ENCODE measurements around the gene ACTL7A.

The ACTL7A gene

GRCh38 chr9:108851138-108851537 is 10.9 kb upstream of the ACTL7A start:
- DNase-seq: no peak

- no peak for DNase-seq
Observed at GRCh38 chr9:108852079-108852478, 10.0 kb upstream of the ACTL7A start.

GRCh38 chr9:108854094-108854493 is 8.0 kb upstream of the ACTL7A start:
- DNase-seq: peak; percentile 22

- DNase-seq: no peak
Observed at GRCh38 chr9:108854641-108855528, 7.2 kb upstream of the ACTL7A start.

- DNase-seq: no peak
Observed at GRCh38 chr9:108855529-108855886, 6.6 kb upstream of the ACTL7A start.

GRCh38 chr9:108855888-108856287 is 6.2 kb upstream of the ACTL7A start, which contains the start of gene ACTL7B:
Gene ACTL7B, minus strand, starts transcription at chr9:108855986. Its CDS starts 56 bp downstream, at chr9:108855930.
- no peak for DNase-seq

- no peak for DNase-seq
Observed at GRCh38 chr9:108857572-108857971, 4.5 kb upstream of the ACTL7A start.

- DNase-seq: peak; percentile 29
Observed at GRCh38 chr9:108859459-108860114, 2.5 kb upstream of the ACTL7A start.

GRCh38 chr9:108860354-108860753 is 1.7 kb upstream of the ACTL7A start:
- no peak for DNase-seq

- no peak for DNase-seq
Observed at GRCh38 chr9:108860764-108861163, 1.3 kb upstream of the ACTL7A start.

GRCh38 chr9:108861464-108861863 is 602 bp upstream of the ACTL7A start:
- DNase-seq: no peak

- DNase-seq: no peak
Observed at GRCh38 chr9:108863891-108864290, 1.8 kb downstream of the ACTL7A start.

GRCh38 chr9:108864446-108864845 is 2.4 kb downstream of the ACTL7A start:
- DNase-seq: no peak

- DNase-seq: no peak
Observed at GRCh38 chr9:108865037-108865436, 3.0 kb downstream of the ACTL7A start.

GRCh38 chr9:108866001-108866420 is 3.9 kb downstream of the ACTL7A start:
- DNase-seq: no peak

- DNase-seq: no peak
Observed at GRCh38 chr9:108867116-108867515, 5.0 kb downstream of the ACTL7A start.

GRCh38 chr9:108867829-108868228 is 5.8 kb downstream of the ACTL7A start:
- DNase-seq: no peak

GRCh38 chr9:108869092-108869725 is 7.1 kb downstream of the ACTL7A start:
- no peak for DNase-seq

- DNase-seq: no peak
Observed at GRCh38 chr9:108874058-108874788, 12.2 kb downstream of the ACTL7A start.

GRCh38 chr9:108876425-108876824 is 14.4 kb downstream of the ACTL7A start:
- no peak for DNase-seq

GRCh38 chr9:108877524-108877923 is 15.5 kb downstream of the ACTL7A start:
- no peak for DNase-seq

GRCh38 chr9:108880738-108881316 is 18.8 kb downstream of the ACTL7A start:
- no peak for DNase-seq
